Peyer's patch (tissue), 4 donors: ENCODE data around the gene TSPAN31.

Source experiments
- CTCF ChIP-seq, 6 experiments: fragments of 450-650 bp in 4 of 6; fragments of 200-600 bp in 2 of 6; sonication (generic) in 1 of 6; IDR thresholded peaks; one replicate each; pipeline ENCODE4 v1.5.1; 2017 to 2019; ENCODE audit warnings: antibody characterized with exemption in 6 of 6, mild to moderate bottlenecking in 3 of 6, moderate library complexity in 1 of 6
- POLR2A ChIP-seq, 2 donors: fragments of 450-650 bp; IDR thresholded peaks; one replicate each; pipeline ENCODE4 v1.5.1; 2017; ENCODE audit warnings: antibody characterized with exemption in 2 of 2, mild to moderate bottlenecking in 2 of 2, moderate library complexity in 2 of 2

- TF ChIP-seq CTCF (IDR thresholded peaks at IDR 0.05) (no peak), POLR2A (IDR thresholded peaks at IDR 0.05) (no peak)
Measured at GRCh38 chr12:57739387-57739786, 5.5 kb upstream of the TSPAN31 start.
